ENCODE results near the gene PTPRO. TPM values are rescaled to one million over a fixed set of nuclear protein-coding genes. Genes with fewer than 3 reads are reported as not detected.

Gene PTPRO
- total RNA-seq, 4 donors from 2014 or later, result 0.52 to 5.0 (median 1.0) TPM

DNA sequence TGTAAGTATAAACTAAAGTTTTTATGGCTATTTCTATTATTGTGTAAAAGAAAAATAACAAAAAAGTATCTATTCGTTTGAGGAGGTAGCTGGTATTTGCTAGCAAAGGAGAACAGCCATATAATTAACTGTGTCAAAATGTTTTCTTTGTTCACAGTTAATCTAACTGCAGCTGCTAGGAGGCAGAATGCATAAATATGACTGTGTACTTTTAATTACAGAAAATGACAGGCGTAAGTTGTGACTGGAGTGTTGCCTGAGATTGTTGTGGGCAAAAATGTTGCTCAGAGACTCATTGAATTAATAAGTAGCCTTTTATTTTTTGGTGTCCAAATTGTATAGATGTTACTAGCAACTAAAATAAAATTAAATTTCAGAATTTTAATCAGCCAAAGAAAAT lies 33.5 kb downstream of the PTPRO start:
- WGBS, result 84% methylated on average over 2 of the region's 2 CpGs
- intact Hi-C loops (cut with DNase I), result no loop called here
- TF ChIP-seq POLR2AphosphoS5 (IDR thresholded peaks at IDR 0.05), result no peak
- TF ChIP-seq POLR2A (IDR thresholded peaks at IDR 0.05; ENCODE audit: low read depth), result no peak
- TF ChIP-seq, protein P1, sequence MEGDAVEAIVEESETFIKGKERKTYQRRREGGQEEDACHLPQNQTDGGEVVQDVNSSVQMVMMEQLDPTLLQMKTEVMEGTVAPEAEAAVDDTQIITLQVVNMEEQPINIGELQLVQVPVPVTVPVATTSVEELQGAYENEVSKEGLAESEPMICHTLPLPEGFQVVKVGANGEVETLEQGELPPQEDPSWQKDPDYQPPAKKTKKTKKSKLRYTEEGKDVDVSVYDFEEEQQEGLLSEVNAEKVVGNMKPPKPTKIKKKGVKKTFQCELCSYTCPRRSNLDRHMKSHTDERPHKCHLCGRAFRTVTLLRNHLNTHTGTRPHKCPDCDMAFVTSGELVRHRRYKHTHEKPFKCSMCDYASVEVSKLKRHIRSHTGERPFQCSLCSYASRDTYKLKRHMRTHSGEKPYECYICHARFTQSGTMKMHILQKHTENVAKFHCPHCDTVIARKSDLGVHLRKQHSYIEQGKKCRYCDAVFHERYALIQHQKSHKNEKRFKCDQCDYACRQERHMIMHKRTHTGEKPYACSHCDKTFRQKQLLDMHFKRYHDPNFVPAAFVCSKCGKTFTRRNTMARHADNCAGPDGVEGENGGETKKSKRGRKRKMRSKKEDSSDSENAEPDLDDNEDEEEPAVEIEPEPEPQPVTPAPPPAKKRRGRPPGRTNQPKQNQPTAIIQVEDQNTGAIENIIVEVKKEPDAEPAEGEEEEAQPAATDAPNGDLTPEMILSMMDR (IDR thresholded peaks at IDR 0.05), result no peak
- TF ChIP-seq EP300 (IDR thresholded peaks at IDR 0.05), result no peak

DNA sequence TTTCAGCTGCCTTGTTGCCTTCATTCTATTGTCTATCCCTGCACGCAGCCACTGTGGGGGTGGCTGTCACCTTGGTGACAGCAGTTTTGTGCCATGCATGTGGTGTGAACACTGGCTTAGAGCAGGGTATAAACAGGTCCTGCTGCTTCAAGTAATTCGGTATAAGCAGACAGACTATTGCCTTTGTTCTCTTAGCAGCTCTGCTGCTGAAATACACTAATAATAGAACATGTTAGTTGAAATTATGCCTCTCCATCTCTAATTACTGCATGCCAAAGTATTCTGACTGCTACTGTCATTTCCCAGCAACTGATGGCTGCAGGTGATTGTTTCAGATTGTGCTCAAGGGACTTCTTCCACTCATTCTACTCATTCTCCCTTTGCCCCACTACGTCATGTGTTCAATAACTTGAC lies 34.6 kb downstream of the PTPRO start:
- Histone ChIP-seq H3K4me1 (no peaks in the 10 kb centered on the region), H3K9me3 (no peaks in the 10 kb centered on the region), H3K4me3 (no peak overlapping the region), H3K27me3 (no peaks in the 10 kb centered on the region), H3K36me3 (no peaks in the 10 kb centered on the region), H3K27ac (replicated peaks in 1 of 4) (no peak overlapping the region)
- TF ChIP-seq, protein P1 (IDR thresholded peaks at IDR 0.05), result no peak
- TF ChIP-seq POLR2AphosphoS5 (IDR thresholded peaks at IDR 0.05) (no peak), POLR2A (IDR thresholded peaks at IDR 0.05; ENCODE audit: low read depth) (no peak), EP300 (IDR thresholded peaks at IDR 0.05) (no peak)
- WGBS, result 78% methylated on average over 3 of the region's 3 CpGs
- intact Hi-C loops (cut with DNase I), result no loop called here
- no peak for DNase-seq (ENCODE audit: extremely low spot score)

More for the DNA sequence above, 33.5 kb downstream of the PTPRO start:
- Histone ChIP-seq H3K27me3 (no peaks in the 10 kb centered on the region), H3K4me3 (no peak overlapping the region), H3K36me3 (no peaks in the 10 kb centered on the region), H3K4me1 (no peaks in the 10 kb centered on the region), H3K9me3 (no peaks in the 10 kb centered on the region), H3K27ac (replicated peaks in 1 of 4) (no peak overlapping the region)
- no peak for DNase-seq (ENCODE audit: extremely low spot score)

DNA sequence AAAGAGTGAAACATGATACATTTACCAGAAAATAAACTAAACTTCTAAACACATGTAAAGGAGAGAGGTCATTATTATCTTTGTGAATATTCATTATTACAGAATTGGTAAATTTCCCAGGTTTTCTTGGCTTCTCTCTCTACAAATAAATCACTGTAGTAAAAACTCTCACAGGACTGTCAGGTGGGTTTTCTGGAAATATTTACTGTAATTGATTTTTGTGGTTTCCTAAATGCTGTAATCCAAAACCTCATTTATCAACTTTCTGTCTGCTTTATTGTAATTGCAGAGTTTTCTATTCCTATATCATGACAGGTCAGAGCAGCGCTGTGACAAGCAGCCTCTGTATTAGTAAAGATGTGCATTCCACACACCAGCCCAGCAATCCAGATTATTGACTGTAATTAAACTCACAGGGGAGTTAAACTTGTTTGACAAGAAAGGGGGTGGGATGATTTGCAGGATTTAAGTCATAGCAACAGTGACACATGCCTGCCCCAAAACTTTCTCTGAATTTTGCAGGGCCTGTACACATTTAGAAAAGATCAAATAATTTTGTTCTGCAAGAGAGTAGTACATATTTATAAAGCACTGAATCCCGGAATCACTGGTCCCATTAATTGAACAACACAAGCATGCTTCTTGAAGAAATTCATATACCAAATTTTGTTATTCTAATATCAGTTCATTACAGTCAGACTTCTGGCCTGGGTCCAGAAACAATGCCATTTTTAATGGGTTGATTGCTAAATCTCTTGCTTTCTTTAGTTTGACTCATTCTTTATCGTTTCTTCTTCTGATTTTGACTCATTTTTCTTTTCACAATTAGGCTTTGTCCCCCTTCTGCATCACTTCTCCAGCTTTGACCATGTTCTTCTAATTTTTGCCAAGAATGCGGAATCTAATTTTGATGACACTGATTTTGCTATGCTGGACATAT lies 42.2 kb downstream of the PTPRO start:
- Histone ChIP-seq H3K27ac (replicated peaks in 1 of 4) (no peak overlapping the region), H3K4me1 (no peaks in the 10 kb centered on the region), H3K27me3 (no peaks in the 10 kb centered on the region), H3K9me3 (no peaks in the 10 kb centered on the region), H3K36me3 (no peaks in the 10 kb centered on the region), H3K4me3 (no peak overlapping the region)
- 69% methylated on average over 4 of the region's 4 CpGs for WGBS
- intact Hi-C loops (cut with DNase I), result no loop called here
- no peak for DNase-seq (ENCODE audit: extremely low spot score)
- TF ChIP-seq POLR2AphosphoS5 (IDR thresholded peaks at IDR 0.05) (no peak), EP300 (IDR thresholded peaks at IDR 0.05) (no peak), POLR2A (IDR thresholded peaks at IDR 0.05; ENCODE audit: low read depth) (no peak)
- TF ChIP-seq, protein P1 (IDR thresholded peaks at IDR 0.05), result no peak

DNA sequence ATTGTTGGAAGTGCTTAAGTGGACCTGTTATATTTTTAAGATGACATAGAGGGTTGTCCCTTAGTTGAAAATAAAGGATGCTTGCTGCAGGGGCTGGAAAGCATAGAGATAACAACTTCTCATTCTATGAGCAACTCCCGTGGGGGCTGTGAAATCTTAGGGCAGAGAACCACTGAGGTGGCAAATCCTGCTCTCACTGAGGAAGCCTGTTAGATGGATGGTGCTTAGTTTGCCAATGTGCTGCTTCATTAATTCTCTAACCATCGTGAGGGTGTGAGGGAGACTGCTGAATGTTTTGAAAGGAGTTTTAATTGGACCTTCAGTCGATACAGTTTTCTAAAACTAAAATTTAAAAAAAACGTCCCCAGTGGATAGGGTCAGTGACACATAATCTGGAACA lies 46.5 kb downstream of the PTPRO start:
- Histone ChIP-seq H3K27me3 (no peaks in the 10 kb centered on the region), H3K36me3 (no peaks in the 10 kb centered on the region), H3K4me3 (no peak overlapping the region), H3K27ac (replicated peaks in 1 of 4) (no peak overlapping the region), H3K4me1 (no peaks in the 10 kb centered on the region), H3K9me3 (no peaks in the 10 kb centered on the region)
- no peak for TF ChIP-seq EP300 (IDR thresholded peaks at IDR 0.05)
- TF ChIP-seq POLR2A (IDR thresholded peaks at IDR 0.05; ENCODE audit: low read depth), result no peak
- TF ChIP-seq POLR2AphosphoS5 (IDR thresholded peaks at IDR 0.05), result no peak
- TF ChIP-seq, protein P1 (IDR thresholded peaks at IDR 0.05), result no peak
- WGBS, result 84% methylated on average over 4 of the region's 4 CpGs
- no peak for DNase-seq (ENCODE audit: extremely low spot score)
- intact Hi-C loops (cut with DNase I), result no loop called here

Measured in esophagus muscularis mucosa (tissue), 4 donors.